Activated CD8-positive, alpha-beta memory T cell treated with anti-CD3 and anti-CD28 coated beads, Interleukin-2, amount 50 U/mL, for 1 hour (primary cell): ENCODE data around the gene COL9A1.
"Not testable (repeated sequence)": the region's sequence is repeated elsewhere in the genome, so short reads cannot be mapped to it uniquely, and the experiment has no call there.

Experiments used
- DNase-seq: peaks from one replicate; pipeline ENCODE4 v3.0.0-alpha.2; 2020; ENCODE audit errors: extremely low read depth

COL9A1 gene

DNA sequence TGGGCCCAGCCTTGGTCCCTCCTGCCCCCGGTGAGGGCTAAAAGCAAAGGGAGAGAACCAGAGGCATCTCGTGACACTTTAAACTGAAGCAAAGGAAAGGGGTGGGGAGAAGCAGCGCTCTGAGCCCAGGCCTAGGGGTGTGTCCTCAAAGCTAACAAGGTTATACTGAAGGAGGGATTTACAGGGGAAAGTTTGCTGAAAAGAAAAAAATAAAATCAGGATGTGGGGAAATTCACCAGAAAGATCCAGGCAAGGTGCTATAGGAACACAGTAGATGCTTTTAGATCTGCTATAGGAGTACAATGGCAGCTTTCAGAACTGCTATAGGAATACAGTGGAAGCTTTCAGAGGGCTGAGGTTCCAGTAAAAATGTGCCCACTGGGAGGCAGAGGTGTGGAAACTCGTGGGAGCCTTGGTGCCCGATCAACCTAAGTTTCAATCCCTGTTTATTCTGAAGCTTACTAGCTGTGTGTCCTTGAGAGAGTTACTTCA is at the start of gene COL9A1:
Gene COL9A1, minus strand, starts transcription at position 51 of the 492 bp plus-strand sequence. CDS start 160 bp downstream, outside the sequence.
- no peak for DNase-seq

GRCh38 chr6:70351461-70351860 is 48.6 kb upstream of the COL9A1 start:
- no peak for DNase-seq

GRCh38 chr6:70345619-70346018 is 42.7 kb upstream of the COL9A1 start:
- DNase-seq: no peak

DNA sequence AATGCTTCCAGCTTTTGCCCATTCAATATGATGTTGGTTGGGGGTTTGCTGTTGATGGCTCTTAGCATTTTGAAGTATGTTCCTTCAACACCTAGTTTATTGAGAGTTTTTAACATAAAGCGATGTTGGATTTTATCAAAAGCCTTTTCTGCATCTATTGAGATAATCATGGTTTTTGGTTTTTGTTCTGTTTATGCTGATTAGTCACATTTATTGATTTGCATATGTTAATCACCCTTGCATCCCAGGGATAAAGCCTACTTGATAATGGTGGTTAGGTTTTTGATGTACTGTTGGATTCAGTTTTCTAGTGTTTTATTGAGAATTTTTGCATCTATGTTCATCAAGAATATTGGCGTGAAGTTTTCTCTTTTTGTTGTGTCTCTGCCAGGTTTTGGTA is 40.4 kb upstream of the COL9A1 start:
- no peak for DNase-seq

- DNase-seq: not testable (repeated sequence)
Observed at GRCh38 chr6:70339810-70340209, 36.9 kb upstream of the COL9A1 start.

GRCh38 chr6:70338775-70339174 is 35.9 kb upstream of the COL9A1 start:
- DNase-seq: no peak

GRCh38 chr6:70337743-70338105 is 34.8 kb upstream of the COL9A1 start:
- DNase-seq: no peak

DNA sequence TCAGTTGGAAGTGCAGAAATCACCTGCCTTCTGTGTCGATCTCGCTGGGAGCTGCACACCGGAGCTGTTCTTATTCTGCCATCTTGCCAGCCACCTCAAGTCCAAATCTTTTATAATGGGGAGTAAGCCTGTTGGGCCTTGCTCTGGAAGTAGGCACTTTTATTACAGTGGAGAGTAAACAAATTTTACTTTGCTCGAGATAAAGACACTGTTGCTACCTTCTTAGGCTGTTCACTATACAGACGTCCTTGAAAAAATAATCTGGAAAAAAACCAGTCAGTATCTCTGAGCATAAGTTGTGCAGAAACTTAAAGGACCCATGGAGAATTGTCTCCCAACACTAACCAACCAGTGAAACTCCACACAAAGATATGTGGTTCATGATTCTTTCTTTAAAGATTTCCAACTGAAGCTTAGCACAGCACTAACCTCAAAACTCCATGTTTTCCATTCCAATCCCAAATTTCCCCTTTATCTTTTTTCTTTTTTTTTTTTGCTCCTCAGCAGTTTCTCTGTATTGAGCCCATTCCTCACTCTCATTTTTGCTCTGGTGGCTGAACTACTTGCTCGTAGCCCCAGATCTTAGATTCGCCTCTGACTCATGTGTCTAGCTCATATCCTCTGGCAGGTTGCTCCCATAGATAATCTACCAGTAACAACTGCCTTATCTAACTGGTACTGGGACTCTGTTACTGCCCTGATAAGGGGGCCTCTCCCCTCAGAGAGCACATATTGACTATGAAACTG is 34.3 kb upstream of the COL9A1 start:
- DNase-seq: no peak

DNA sequence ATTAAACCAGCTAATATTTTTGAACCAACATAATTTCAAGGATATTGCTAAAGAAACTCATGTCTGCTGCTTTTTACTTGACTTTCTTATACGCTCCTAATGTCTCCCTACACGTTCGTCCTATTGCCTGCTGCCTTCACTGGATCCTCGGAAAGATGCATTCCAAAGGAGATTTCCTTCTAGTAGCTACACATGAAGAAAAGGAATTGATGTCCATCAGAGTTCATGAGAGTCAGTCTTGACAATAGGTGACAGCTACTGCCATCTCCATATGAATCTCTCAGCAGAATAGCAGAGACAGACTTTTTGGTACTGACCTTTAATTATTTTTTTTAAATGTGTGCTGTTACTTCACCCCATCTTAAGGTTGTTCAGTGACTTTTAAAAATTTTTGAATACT is 24.2 kb upstream of the COL9A1 start:
- DNase-seq: no peak

DNA sequence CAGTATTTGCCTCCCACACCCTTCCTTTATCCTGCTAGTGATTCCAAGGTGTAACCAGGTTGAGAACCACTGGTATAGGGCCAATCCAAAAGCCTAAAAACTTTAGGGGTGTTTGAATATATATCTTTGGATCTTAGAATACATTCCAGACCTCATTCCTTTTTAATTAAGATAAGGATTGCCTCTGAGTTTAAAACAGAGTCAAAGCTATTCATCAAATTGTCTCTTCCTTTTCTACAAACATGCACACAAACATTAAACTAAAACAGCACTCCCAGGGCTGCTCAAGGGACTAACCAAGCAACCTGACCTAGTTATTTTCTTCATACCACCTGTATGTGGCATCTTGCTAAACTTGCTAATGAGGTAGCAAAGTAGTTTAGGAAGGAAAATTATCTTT is 22.1 kb upstream of the COL9A1 start:
- DNase-seq: no peak

DNA sequence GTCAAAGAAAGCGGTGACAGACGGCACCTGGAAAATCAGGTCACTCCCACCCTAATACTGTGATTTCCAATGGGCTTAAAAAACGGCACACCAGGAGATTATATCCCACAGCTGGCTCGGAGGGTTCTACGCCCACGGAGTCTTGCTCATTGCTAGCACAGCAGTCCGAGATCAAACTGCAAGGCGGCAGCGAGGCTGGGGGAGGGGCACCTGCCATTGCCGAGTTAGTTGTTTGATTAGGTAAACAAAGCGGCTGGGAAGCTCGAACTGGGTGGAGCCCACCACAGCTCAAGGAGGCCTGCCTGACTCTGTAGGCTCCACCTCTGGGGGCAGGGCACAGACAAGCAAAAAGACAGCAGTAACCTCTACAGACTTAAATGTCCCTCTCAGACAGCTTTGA is 14.9 kb upstream of the COL9A1 start:
- DNase-seq: not testable (repeated sequence)

- no peak for DNase-seq
Observed at GRCh38 chr6:70315079-70315751, 12.3 kb upstream of the COL9A1 start.

- no peak for DNase-seq
Observed at GRCh38 chr6:70314296-70314695, 11.4 kb upstream of the COL9A1 start.

DNA sequence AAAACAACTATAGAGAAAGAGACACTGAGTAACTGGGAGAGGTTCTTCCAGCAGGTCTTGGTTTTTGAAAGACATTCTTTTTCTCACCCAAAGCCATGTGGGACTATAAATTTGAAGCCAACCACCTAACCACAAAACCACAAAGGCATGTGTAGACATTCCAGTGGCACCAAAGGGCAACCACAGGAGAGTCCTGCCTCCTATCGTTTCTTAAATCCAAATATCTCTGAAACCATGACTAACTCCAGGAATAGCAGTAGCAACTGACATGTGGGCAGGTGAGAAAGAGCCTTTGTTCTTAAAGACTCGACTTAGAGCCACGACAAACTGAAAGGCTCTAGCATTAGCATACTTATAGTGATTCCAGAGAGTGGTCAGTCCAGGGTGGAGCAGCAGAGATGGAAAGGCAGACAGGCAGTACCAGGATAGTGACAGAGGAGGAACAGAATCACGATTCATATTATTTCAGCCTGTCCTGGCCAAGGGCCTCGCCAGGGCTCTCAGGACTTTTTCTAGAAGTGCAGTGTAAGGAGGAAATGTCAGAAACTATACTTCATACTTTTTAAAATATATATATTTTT is 9.4 kb upstream of the COL9A1 start:
- DNase-seq: no peak

- DNase-seq: no peak
Observed at GRCh38 chr6:70310063-70310694, 7.3 kb upstream of the COL9A1 start.

- DNase-seq: no peak
Observed at GRCh38 chr6:70309243-70309642, 6.4 kb upstream of the COL9A1 start.

DNA sequence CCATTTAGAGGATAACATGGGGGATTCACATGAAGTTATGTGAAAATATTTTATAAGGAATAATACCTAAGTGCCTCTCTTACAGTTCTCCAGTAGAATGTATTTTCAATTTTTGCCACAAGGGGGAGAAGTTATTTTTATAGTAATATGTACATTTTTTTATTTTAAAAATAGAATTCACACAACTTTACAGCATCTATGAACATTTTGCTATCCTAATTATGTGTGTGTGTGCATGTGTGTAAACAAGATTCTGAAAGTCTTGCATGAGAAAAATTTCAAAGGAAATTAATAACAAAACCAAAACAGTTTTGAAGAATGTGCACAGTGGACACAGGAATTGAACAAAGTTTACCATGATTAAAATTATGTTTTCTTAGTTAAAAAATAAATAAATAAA is 5.3 kb upstream of the COL9A1 start:
- not testable (repeated sequence) for DNase-seq

- no peak for DNase-seq
Observed at GRCh38 chr6:70307008-70307407, 4.1 kb upstream of the COL9A1 start.

DNA sequence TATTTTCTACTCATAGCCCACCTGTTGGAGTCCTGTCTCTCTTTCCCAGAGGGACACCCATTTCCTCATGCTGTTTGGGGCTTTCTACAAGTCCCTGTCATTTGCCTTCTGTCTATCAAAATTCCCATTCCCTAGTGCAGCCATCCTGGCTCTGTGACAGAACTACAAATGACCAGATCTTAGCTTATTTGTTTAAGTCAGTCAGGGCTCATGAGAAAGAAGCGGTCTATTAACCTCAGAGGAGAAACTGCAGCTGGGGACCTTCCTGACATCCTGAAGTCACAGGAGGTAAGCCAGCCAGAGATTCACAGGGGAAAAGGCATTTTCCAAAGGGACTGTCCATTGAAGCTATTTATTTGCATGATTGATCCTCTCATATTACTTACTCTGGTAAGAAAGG is 1.7 kb upstream of the COL9A1 start:
- no peak for DNase-seq

DNA sequence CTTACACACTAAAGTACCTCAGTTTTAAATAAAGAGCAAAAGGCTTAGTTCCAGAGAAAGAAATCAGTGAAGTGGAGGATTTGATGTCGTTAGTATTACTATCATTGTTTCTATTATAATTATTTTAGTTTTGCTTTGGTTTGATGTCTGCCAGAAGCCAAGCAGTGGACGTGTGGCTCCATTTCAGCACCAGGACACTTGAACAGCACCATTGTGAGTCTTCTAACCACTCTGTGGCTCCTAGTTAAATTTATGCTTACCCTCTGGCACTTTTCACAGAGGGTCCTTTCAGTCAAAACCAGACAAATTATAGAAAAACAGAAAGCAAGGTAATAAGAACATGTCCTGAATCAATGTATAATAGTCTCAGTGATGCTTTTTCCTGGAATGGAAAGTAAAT is 3.4 kb downstream of the COL9A1 start:
- no peak for DNase-seq

DNA sequence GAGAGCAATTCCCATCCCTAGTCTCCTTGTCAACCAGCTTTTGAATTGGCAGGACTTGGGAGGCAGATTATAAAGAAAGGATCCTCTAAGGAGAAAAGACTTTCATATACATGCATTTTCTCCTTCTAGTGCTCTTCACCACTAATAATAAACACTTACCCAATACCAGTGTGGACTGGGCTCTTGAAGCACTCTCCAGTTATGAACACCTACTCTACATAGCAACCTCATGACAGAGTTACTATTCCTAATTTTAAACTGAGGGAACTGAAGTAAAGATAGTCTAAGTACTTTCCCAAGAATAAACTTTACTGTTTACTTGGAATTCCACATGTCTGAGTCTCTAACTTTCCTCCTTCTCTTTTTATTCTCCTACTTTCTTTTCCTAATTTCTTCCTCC is 4.8 kb downstream of the COL9A1 start:
- no peak for DNase-seq

GRCh38 chr6:70292193-70292592 is 10.7 kb downstream of the COL9A1 start:
- no peak for DNase-seq

- DNase-seq: no peak
Observed at GRCh38 chr6:70289299-70289698, 13.6 kb downstream of the COL9A1 start.
